Limb (tissue), 2 donors: ENCODE data around the gene ANKRD39.
A peak's percentile ranks its signal among the peaks of the same experiment; 100 is the strongest.

Source experiments
- DNase-seq, 2 donors: peaks; one replicate each; pipeline ENCODE4 v3.0.0-alpha.2; 2016; ENCODE audit errors: extremely low spot score in 2 of 2

Gene ANKRD39

DNA sequence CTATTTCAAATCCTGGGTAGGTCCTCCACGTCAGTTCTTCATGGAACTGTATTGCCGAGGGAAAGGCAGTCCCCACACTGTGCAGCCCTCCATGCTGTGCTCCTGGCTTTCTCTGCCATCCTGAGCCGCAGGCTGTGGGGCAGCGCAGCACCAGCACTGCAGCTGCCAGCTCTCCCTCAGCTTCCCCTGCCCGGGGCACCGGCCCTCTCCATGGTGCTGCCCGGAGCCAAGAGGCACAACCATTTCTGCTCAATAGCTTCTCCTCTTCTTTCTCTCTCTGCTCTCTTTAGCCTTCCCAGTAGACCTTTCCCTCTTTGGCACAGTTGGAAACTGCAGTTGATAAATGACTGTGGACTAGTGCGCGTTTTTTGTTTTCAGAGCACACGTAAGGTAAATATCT is 26.1 kb downstream of the ANKRD39 start:
- DNase-seq, result no peak

GRCh38 chr2:96830044-96830562 is 27.7 kb downstream of the ANKRD39 start:
- no peak for DNase-seq

DNA sequence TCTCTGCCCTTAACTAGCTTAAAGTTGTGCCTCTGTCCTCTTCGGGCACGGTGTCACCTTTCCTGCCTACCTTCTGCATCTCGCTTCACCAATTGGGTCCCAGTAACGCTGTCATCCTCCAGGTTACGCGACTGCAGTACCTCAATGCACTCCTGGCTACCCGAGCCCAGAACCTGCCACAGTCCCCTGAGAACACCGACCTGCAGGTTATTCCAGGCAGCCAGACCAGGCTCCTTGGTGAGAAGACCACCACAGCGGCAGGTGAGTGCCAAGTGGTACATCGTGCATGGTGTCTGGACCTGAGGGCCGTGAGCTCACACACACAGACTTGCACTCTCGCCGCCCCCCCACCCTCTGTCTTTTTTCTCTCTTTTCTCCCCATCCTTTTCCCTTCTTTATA is 28.9 kb downstream of the ANKRD39 start:
- DNase-seq, result no peak

- no peak for DNase-seq
Observed at GRCh38 chr2:96828436-96828835, 29.4 kb downstream of the ANKRD39 start.

DNA sequence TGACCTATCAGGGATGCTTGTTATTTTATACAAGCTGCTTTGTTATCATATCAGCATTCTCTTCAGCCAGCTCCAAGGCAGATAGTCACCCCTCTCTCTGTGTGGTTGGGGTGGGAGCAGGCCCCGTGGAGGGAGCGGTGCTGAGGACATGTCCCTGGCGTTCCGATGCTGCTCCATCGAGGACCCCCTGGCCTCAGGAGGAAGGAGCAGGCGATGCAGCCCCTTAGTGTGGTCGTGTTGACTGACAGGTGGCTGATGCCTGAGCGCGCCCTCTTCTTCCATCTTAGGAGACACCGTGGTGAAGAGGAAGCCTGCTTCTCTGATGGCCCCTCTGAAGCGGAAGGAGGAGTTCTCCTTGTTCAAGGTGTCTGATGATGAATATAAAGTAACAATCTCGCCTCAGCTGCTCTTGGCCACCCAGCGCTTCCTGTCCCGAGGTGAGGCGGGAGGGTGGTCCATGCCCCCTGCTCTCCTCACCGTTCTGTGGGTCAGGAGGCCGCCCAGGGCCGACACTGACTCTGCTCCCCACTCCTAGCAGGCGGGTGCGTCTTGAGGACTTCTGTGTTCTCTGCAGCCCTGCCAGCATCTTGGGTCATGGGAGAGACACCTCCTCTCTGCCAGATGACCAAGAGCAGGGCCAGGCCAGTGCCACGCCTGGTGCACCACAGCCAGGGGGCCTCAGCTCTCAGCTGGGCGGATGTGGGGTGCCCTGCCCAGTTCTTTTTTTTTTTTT is 31.1 kb downstream of the ANKRD39 start:
- no peak for DNase-seq

GRCh38 chr2:96825057-96825456 is 32.8 kb downstream of the ANKRD39 start:
- DNase-seq, result no peak

- DNase-seq, result no peak
Observed at GRCh38 chr2:96824079-96824870, 33.5 kb downstream of the ANKRD39 start.

DNA sequence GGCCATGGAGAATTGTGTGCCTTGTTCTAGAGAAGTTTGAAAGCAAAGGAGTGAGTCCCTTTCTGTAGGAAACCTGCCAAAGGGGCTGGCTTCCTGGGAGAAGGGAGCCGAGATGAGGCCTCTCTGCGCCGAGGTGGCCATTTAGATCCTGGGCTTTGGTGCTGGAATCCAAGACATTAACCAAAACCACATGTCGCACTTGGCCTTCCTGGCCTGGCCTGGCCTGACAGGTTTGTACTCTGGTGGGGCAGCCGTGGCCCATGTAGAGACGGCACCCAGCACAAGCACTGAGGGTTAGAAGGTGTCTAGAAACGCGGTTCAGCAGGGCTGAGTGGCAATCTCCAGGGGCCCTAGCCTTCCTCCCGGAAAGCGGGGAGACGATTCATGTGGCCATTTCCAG is 34.6 kb downstream of the ANKRD39 start:
- no peak for DNase-seq

GRCh38 chr2:96822786-96823185 is 35.0 kb downstream of the ANKRD39 start:
- DNase-seq, result no peak

DNA sequence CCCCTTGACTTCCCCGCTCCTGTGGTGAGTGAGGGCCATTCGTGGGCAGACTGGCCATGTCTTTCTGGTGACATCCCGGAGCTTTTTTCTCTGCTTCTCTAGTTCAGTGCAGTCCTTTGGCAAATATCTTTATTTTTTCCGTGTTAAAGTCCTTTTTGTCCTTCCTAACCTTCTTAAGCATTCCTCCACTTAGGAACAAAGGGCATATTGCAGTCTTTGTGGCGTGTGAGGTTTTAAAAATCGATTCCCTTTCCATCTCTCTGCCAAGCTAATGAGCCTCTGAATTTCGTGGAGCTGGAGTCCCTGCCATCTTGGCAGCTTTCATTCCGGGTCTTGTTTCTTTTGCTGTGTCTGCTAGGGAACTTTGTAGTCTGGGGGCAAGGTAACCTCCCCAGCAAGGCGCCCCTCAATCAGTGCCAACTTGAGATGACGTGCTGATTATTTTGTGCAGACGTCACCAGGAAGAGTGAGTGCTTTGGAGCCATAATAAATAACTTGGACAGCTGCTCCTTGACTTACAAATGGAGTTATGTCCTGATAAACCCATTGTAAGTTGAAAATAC is 36.6 kb downstream of the ANKRD39 start:
- no peak for DNase-seq

DNA sequence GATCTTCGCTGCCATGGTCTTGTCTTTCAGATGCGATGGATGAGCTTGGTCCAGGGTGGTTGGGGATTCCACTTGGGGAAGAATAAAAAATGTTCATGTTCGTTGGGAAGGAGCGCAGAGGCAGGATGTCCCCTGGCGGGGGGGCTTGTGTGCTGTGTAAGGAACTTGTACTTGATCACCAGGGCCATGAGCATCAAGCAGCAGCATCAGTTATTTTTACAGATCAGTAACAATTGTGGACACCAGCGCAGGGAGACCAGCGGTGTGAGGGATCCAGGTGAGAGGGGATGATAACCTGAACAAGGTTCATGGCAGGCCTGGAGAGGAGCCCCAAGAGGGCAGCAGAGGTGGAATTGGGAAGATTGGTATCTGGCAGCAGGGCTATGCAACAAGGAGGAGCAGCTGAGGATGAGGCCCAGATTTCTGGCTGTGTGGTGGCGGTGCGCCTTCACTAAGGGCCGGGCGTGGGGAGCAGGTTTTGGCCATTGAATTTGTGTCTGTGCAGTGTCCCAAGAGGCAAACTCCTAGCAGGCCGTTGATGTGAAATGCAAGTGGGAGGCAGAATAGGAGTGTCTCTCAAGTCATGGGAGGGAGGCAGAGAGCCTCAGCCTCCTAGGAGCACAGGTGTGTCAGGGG is 37.8 kb downstream of the ANKRD39 start:
- no peak for DNase-seq

DNA sequence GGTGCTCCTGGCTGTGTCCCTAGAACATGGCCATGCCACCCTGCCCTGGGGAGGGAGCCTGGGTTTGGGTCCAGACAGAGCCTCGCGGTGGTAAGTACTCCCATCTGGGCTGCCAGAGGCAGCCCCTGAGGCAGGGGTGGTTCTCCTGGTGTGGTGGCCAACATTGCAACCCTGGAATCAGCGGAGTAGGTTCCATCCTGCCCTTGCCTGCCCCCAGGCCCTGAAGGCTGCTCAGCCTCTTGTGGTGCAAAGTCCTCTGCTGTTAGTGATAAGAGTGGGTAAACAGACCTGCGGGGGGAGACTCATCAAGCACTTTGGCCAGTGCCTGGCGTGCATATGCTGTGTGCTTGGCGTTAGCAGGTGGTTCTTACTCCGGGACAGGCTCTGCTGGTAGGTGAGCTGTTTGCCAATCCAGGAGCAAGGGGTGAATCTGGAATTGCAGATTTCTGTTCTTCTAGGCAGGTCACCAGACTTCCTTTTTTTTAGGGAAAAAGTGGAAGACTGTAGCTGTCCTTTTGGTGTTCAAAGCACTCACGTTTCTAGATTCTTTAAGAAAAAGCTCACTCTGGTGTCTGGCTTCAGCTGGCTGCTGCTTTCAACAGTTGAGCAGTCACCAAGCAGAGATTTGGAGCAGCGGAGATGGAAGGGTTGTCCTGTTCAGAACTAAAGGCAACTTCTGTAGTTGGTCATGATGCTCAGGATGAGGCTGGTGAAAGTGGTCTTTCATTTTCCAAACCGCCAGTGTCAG is 38.5 kb downstream of the ANKRD39 start:
- no peak for DNase-seq

GRCh38 chr2:96817882-96818281 is 39.9 kb downstream of the ANKRD39 start:
- DNase-seq, result no peak

- DNase-seq, result no peak
Observed at GRCh38 chr2:96816836-96817702, 40.7 kb downstream of the ANKRD39 start.

- DNase-seq, result peak; percentile 94 to 98
Observed at GRCh38 chr2:96816127-96816835, 41.5 kb downstream of the ANKRD39 start, which contains the start of gene CNNM3. Gene CNNM3 (plus strand): TSS chr2:96816268. CDS start chr2:96816278, 10 bp downstream.

DNA sequence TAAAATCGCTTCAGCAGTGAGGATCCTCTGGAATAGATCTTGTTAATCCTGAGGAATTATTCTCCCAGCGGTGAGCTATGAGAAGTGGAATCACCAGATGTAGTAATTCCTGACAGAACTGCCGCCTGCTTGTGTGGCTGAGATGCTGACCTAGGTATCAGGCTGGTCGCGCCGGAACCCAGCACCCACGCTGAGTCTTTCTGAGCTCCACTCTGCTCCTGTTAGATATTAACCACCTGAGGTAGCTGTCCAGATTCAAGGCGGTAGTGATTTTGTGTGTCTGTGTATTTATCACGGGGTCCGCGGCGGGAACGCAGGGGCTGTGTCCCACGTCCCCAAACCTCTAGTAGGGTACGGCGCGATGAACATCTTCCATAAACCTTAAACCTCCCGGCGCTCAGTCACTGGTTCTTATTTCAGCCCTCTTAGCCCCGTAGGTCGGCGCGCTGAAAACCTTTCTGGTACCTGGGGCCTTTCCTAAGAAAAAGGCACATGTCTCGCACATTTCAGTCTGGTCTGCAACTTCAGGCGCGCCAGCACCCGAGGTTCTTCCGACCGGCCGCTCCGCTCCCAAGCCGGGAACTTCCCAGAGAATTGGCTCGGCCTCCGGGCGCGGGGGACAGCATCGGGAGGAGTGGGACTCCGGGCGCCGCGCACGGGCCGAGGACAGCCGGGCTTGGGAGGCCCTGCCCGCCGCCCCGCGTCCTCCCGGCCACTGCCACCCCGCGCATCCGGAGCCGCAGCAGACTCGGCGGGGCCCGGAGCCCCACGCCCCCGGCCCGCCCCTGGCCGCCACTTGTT is 42.3 kb downstream of the ANKRD39 start:
- peak in 1 of 2 donors; percentile 24 for DNase-seq

- DNase-seq, result no peak
Observed at GRCh38 chr2:96813656-96814055, 44.2 kb downstream of the ANKRD39 start.

- peak; percentile 54 to 76 for DNase-seq
Observed at GRCh38 chr2:96811917-96812316, 45.9 kb downstream of the ANKRD39 start.

DNA sequence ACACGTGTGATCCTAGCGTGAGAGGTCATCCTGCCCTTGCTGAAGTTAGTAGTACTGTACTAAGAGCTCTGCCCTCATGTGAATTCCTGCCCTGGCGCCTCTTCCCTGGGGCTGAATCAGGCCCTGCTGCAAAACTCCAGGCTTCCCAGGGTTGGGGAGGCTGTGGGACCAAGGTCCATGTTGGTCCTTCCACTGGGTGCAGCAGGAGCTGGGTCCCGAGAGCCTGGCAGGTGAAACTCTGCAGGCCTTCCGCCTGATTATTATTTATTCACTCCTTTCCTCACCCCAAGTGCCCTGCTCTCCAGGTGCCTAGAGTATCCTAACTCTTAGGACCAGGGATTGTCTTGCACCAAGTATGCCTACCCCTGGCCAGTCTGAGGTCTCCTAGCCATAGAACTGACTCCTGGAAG is 47.0 kb downstream of the ANKRD39 start:
- DNase-seq, result no peak
